ENCODE data around the gene SRP68.
A peak's percentile ranks its signal among the peaks of the same experiment; 100 is the strongest.
"Not testable (repeated sequence)": the region's sequence is repeated elsewhere in the genome, so short reads cannot be mapped to it uniquely, and the experiment has no call there.

The SRP68 gene

GRCh38 chr17:76044475-76045007, 27.8 kb downstream of the SRP68 start:
- not testable (repeated sequence) for DNase-seq (ENCODE audit: low spot score)

DNA sequence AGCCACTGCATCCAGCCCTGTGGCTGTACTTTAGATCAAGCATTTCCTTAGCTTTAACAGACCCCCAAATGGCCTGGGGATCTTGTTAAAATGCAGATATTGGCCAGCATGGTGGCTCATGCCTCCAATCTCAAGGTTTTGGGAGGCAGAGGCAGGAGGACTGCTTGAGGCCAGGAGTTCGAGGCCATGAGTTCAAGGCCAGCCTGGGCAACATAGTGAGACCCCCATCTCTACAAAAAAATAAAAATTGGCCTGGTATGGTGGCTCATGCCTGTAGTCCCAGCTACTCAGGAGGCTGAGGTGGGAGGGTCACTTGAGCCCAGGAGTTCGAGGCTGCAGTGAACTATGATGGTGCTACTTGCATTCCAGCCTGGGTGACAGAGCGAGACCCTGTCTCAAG, 29.4 kb downstream of the SRP68 start:
- not testable (repeated sequence) for DNase-seq (ENCODE audit: low spot score)

- no peak for DNase-seq (ENCODE audit: low spot score)
Observed at GRCh38 chr17:76040376-76040775, 31.9 kb downstream of the SRP68 start.

- no peak for DNase-seq (ENCODE audit: low spot score)
Observed at GRCh38 chr17:76039121-76039520, 33.2 kb downstream of the SRP68 start.

DNA sequence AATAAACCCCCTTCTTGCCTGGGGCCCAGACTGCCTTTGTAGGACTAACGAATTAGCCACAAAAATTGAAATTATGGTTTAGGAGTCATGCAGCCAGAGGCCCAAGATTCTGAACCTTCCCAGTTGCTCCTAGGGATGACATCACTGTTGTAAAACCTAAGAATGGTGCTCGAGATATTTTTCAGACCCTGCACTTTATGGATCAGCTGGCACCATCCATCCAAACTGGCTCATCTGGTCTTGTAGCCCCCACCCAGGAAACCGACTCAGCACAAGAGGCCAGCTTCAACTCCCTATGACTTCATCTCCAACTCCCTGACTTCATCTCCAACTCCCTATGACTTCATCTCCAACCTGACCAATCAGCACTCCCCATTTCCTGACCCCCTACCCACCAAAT, 34.3 kb downstream of the SRP68 start:
- peak; percentile 8 for DNase-seq (ENCODE audit: low spot score)

GRCh38 chr17:76036497-76037261, 35.6 kb downstream of the SRP68 start:
- no peak for DNase-seq (ENCODE audit: low spot score)

GRCh38 chr17:76034428-76035350, 37.6 kb downstream of the SRP68 start:
- DNase-seq (ENCODE audit: low spot score), result no peak

DNA sequence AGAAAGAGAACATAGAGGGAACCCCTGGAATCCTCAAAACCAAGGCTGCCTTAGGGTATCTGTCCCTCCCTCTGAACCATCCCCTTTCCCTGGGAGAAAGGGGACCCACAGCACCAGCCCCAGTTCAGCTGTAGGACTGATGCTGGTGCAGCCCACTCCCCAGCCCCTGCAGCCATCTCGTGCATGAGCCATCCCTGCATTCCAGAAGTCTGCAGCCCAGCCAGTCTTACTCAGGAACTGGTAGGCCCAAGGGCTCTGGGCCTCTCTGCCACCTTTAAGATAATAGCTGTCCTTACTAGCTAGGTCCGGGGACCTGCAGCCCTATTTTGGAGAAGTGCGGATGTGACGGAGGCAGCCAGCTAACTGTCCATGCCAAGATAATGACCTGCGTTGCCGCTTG, 39.2 kb downstream of the SRP68 start:
- DNase-seq (ENCODE audit: low spot score), result no peak

DNA sequence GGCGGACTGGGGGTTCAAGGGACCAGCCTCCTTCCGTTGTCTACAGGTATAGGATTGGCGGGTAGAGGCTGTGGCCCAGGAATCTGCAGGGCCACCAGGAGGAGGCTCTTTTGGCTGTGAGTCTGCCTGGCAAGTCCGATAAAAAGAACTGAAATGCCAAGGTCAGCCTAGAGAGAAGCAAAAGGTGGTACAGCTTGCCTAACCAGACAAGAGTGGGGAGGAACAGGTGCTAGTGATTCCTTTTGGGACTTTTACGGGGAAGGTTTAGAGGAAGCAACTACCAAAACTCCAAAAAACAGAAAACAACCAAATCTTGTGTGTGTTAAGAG, 39.6 kb downstream of the SRP68 start:
- DNase-seq (ENCODE audit: low spot score), result no peak

- peak; percentile 33 for DNase-seq (ENCODE audit: low spot score)
Observed at GRCh38 chr17:76032073-76032779, 40.1 kb downstream of the SRP68 start.

- peak; percentile 93 for DNase-seq (ENCODE audit: low spot score)
Observed at GRCh38 chr17:76027159-76027839, 45.0 kb downstream of the SRP68 start, which contains the start of gene EVPL. Gene EVPL, minus strand, starts transcription at chr17:76027306. Its CDS starts 108 bp downstream, at chr17:76027198.

GRCh38 chr17:76026714-76027158, 45.6 kb downstream of the SRP68 start:
- DNase-seq (ENCODE audit: low spot score), result peak; percentile 37

DNA sequence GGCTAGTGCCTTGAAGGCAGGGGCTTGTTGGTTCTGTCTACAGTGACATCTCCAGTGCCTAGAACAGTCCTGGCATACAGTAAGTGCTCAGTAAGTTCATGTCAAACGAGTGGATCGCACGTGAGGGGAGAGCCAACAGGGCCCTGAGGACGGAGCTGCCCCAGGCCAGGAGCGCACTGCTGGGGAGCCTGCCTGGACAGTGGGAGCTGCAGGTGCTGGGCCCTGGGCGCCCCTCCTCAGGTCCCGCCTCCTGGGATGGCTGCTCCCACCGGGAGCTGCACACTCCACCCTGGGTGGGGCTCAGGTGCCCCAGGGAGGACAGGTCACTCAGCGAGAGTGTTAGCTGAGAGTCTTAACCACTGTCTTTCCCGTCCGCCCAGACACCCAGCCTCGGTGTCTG, 47.0 kb downstream of the SRP68 start:
- DNase-seq (ENCODE audit: low spot score), result no peak

DNA sequence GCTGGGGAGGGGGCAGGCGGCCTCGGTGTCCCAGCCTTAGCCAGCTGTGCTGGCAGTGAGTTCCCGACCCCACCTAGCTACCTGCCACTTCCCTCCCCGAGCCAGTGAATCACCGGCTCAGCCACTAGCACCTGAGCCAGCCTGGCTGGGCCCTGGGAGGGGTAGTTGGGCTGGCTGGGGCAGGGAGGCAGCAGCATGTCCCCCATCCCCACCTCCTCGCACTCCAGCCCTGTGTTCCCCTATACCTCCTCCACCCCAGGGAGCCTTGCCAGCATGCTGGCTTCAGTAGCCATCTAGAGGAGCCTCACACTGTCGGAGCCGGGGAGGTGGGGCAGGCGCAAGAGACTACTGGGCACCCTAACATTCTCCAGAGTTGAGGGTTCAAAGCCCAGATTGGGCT, 48.0 kb downstream of the SRP68 start:
- DNase-seq (ENCODE audit: low spot score), result no peak

DNA sequence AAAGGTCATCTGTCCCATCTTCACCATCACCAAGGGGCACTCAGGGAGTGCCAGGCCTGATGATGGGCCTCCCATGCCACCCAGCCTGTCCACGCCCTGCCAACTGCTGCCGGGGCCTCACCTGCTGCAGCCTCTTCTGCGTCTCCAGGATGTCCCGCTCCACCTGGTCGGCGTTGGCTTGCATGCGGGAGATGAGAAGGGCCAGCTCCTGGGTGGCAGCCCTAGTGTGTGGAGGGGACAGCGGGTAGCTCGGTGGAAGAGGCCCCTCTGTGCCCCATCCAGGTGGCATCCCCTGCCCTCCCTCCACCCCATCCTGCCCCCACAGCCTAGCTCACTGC, 48.4 kb downstream of the SRP68 start:
- no peak for DNase-seq (ENCODE audit: low spot score)

- DNase-seq (ENCODE audit: low spot score), result no peak
Observed at GRCh38 chr17:76022973-76023899, 49.1 kb downstream of the SRP68 start.

DNA sequence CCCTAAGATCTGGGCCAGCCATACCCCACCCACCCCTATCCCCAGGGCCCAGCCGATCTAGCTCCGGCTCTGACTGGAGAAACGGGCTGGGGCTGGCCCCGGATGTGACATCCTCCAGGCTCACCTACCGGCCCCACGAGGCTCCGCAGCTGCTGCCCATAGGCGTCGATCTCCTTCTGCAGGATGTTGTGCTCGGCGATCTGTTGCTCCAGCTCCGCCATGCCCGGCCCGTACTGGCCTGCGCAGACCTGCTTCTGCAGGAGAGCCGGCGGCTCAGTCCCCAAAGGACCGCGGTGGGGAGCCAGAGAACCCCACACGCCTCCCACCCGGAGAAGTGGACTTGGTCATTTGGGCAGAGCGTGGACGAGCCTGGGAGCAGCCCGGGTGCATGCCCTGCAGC, 50.0 kb downstream of the SRP68 start:
- DNase-seq (ENCODE audit: low spot score), result no peak

DNA sequence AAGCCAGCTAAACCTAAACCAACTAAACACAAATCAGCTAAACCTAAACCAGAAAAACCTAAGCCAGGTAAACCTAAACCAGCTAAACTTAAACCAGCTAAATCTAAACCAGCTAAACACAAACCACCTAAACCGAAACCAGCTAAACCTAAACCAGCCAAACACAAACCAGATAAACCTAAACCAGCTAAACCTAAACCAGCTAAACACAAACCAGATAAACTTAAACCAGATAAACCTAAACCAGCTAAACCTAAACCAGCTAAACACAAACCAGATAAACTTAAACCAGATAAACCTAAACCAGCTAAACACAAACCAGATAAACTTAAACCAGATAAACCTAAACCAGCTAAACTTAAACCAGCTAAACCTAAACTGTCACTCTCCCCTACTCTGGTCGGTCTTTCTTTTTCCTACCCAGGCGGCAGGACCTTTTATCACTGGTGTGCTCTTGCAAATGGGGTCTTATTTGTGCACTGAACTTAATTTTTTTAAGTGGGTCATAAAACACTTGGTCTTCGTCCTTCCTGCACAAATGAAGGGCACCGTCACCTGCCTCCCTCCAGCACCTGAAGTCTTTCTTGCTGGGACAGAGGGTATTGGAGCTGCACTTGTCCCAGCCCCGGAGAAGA, 52.4 kb downstream of the SRP68 start:
- no peak for DNase-seq (ENCODE audit: low spot score)

- no peak for DNase-seq (ENCODE audit: low spot score)
Observed at GRCh38 chr17:76018801-76019200, 53.5 kb downstream of the SRP68 start.

GRCh38 chr17:76018340-76018680, 54.0 kb downstream of the SRP68 start:
- DNase-seq (ENCODE audit: low spot score), result no peak
